Ishikawa (cell line): ENCODE data around the gene KRI1.

Experiments used
- CREB1 ChIP-seq: IDR thresholded peaks from 2 replicates; pipeline ENCODE4 v1.6.1; 2012; ENCODE audit warnings: low read depth
- EGR1 ChIP-seq: IDR thresholded peaks from 2 replicates; pipeline ENCODE4 v1.6.1; 2012
- EP300 ChIP-seq: IDR thresholded peaks from 2 replicates; pipeline ENCODE4 v1.6.1; 2012; ENCODE audit warnings: borderline replicate concordance
- NFIC ChIP-seq: IDR thresholded peaks from 2 replicates; pipeline ENCODE4 v1.6.1; 2012
- REST ChIP-seq: IDR thresholded peaks from 2 replicates; pipeline ENCODE4 v1.6.1; 2012; ENCODE audit warnings: low read depth, mild to moderate bottlenecking
- TAF1 ChIP-seq: IDR thresholded peaks from 2 replicates; pipeline ENCODE4 v1.6.1; 2012; ENCODE audit warnings: low read depth, mild to moderate bottlenecking
- TEAD4 ChIP-seq: IDR thresholded peaks from 2 replicates; pipeline ENCODE4 v1.6.1; 2012
- YY1 ChIP-seq: IDR thresholded peaks from 2 replicates; pipeline ENCODE4 v1.6.1; 2012; ENCODE audit warnings: low read depth
- ZBTB7A ChIP-seq: IDR thresholded peaks from 2 replicates; pipeline ENCODE4 v1.6.1; 2012; ENCODE audit warnings: low read depth
- TF ChIP-seq, protein P1 (sequence below): IDR thresholded peaks from 2 replicates; pipeline ENCODE4 v1.6.1; 2012
- TF ChIP-seq, protein P2 (sequence below): IDR thresholded peaks from 2 replicates; pipeline ENCODE4 v1.6.1; 2012

DNA sequence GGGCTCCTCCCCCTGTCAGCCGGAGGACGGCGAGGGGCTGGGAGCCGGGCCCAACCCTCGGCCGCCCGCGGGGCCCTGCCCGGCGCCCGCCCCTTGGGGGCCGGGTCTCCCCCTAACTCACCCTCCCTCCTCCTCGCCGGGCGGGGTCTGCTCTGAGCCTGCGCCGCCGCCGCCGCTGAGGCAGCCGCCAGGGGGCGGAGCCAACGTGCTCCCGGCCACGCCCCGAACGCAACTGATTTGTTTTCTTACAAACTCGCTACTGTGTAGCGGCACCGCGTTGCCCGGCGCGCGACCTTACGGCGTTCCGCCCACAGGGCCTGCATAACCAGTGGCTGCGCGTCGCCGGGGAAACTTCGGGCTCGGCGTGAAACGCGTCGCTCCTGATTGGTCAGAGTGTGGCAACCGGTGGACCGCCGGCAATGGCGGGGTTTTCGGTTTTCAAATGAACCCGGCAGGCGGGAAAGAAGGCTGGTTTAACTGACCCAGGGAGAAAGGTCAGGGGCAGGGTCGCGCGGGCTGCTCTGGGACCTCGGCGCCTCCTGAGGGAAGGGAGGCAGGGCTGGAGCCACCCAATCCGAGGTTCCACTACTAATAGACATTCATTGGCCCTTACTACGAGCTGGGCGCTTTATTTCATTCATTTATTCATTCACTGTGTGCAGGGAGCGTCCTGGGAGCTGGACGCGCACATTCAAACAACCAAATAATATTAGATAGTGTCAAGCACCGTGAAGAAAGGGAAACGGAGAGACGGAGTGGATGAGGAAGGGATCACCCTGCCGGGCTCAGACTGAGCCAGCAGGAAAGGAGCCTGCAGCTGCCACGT is 3.2 kb upstream of the KRI1 start, which contains the start of gene CDKN2D:
- TF ChIP-seq EP300 = no peak
- TF ChIP-seq, protein P1, sequence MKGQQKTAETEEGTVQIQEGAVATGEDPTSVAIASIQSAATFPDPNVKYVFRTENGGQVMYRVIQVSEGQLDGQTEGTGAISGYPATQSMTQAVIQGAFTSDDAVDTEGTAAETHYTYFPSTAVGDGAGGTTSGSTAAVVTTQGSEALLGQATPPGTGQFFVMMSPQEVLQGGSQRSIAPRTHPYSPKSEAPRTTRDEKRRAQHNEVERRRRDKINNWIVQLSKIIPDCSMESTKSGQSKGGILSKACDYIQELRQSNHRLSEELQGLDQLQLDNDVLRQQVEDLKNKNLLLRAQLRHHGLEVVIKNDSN = no peak
- TF ChIP-seq REST = no peak
- TF ChIP-seq NFIC = 0 out of 2 replicates have a peak, but pooled peaks have one; percentile 4
- no peak for TF ChIP-seq EGR1
- 0 out of 2 replicates have a peak, but pooled peaks have one; percentile 37 for TF ChIP-seq CREB1
- no peak for TF ChIP-seq YY1
- no peak for TF ChIP-seq TEAD4
- TF ChIP-seq ZBTB7A = no peak
- TF ChIP-seq, protein P2, sequence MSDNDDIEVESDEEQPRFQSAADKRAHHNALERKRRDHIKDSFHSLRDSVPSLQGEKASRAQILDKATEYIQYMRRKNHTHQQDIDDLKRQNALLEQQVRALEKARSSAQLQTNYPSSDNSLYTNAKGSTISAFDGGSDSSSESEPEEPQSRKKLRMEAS = peak; percentile 67
- TF ChIP-seq TAF1 = peak; percentile 49
